Ovary (tissue), 9 donors: ENCODE results near the gene STX2. TPM values are rescaled to one million over a fixed set of nuclear protein-coding genes. Genes with fewer than 3 reads are reported as not detected.

ENCODE experiments used
- DNase-seq, 5 donors: peaks; one replicate each; pipeline ENCODE4 v3.0.0-alpha.2; 2019 to 2020
- H3K27ac ChIP-seq, 2 donors: fragments of 200-600 bp; one replicate each; pipeline versions ENCODE4 v1.5.1 to v1.8.0; 2019 to 2022
- H3K27me3 ChIP-seq: fragments of 200-600 bp; one replicate; pipeline ENCODE4 v1.8.0; 2022
- H3K36me3 ChIP-seq: fragments of 200-600 bp; sonication (generic); one replicate; pipeline ENCODE4 v1.5.1; 2019
- H3K4me1 ChIP-seq: one replicate; pipeline ENCODE4 v1.8.1; 2013; ENCODE audit warnings: mild to moderate bottlenecking, moderate library complexity; ENCODE audit not compliant: insufficient read depth
- H3K4me3 ChIP-seq: fragments of 200-600 bp; sonication (generic); one replicate; pipeline ENCODE4 v1.5.1; 2017
- H3K9me3 ChIP-seq, 2 donors: fragments of 200-600 bp in 1 of 2; sonication (generic) in 1 of 2; one replicate each; pipeline versions ENCODE4 v1.5.1 to v1.8.1; 2013 to 2019; ENCODE audit warnings: mild to moderate bottlenecking in 1 of 2, moderate library complexity in 1 of 2
- CTCF ChIP-seq, 3 donors: fragments of 450-650 bp in 2 of 3; fragments of 200-600 bp in 1 of 3; IDR thresholded peaks; one replicate each; pipeline versions ENCODE4 v1.5.1 to v1.8.0; 2016 to 2022; ENCODE audit warnings: antibody characterized with exemption in 3 of 3, mild to moderate bottlenecking in 1 of 3
- EP300 ChIP-seq: sonication (generic); formaldehyde crosslinking; IDR thresholded peaks from one replicate; pipeline ENCODE4 v1.6.1; 2017; ENCODE audit warnings: antibody characterized with exemption
- POLR2A ChIP-seq: fragments of 450-650 bp; IDR thresholded peaks from one replicate; pipeline ENCODE4 v1.6.1; 2017; ENCODE audit warnings: antibody characterized with exemption, mild to moderate bottlenecking, moderate library complexity
- WGBS, 3 donors: extraction: QIAGEN DNeasy Blood & Tissue Kit in 1 of 3; methylation state at CpG; one replicate each; pipeline versions ENCODE4 v1.1.5 to v1.1.7; 2013 to 2017; 5-methylcytosine and 5-hydroxymethylcytosine counted together
- intact Hi-C, 4 donors: fragments of 100-400 bp; cut with DNase I; formaldehyde crosslinking; loops; one replicate each; pipeline versions ENCODE4 v1.11.0 to v1.15.1; 2022 to 2023
- polyA plus RNA-seq, 2 donors: library from polyadenylated mRNA; stranded (reverse); fragments of 200-250 nt in 1 of 2; fragments of 350-450 nt in 1 of 2; fragmentation: Illumina TruSeq in 1 of 2; extraction: RNeasy Lipid Tissue Mini Kit (QIAGEN cat#74804) in 1 of 2; gene quantifications; one replicate each; pipeline ENCODE4 v1.2.3, GENCODE V29; 2013 to 2014
- total RNA-seq, 7 donors: library from RNA; depleted of rRNA in 2 of 7; stranded (reverse); fragments of >200 nt in 2 of 7; fragmentation: NEBNext Ultra II Directional in 3 of 7; extraction: Animal tissue kit (Norgen Biotek cat#: 25700) in 3 of 7; gene quantifications; one replicate each; pipeline versions ENCODE4 v1.1.0 to v1.2.4, GENCODE V29; 2016 to 2023
- donor health status: DM: no; HTN: no; CAD: no; lungs with moderate emphysema.
- donor health status: DM: no; HTN: no; CAD: no.
- donor health status: Bipolar disorder and iron deficiency.
- donor health status: DM: yes; HTN: yes; CAD: no.
- donor health status: DM: no; HTN: no; CAD: no.
- donor health status: DM: yes; HTN: yes; CAD: no.

The STX2 gene
- total and polyA plus RNA-seq, 9 donors, result 12.9 to 26.9 (median 21.4) TPM

GRCh38 chr12:130799051-130799450 lies 40.0 kb downstream of the STX2 start:
- 91 to 96% (median 95%) methylated on average over 4 of the region's 4 CpGs for WGBS, 3 donors
- Histone ChIP-seq H3K4me1 (no peaks in the 10 kb centered on the region), H3K4me3 (no peak overlapping the region), H3K27ac (no peak overlapping the region), H3K27me3 (no peaks in the 10 kb centered on the region), H3K9me3 (no peaks in the 10 kb centered on the region), H3K36me3 (no peaks in the 10 kb centered on the region)
- no peak for DNase-seq
- TF ChIP-seq POLR2A, result no peak
- TF ChIP-seq EP300, result no peak
- TF ChIP-seq CTCF (IDR thresholded peaks at IDR 0.05), result no peak
- intact Hi-C loops, result no loop called here

- H3K4me1 ChIP-seq, result no peaks in the 10 kb centered on the region
- no peaks in the 10 kb centered on the region for H3K36me3 ChIP-seq
- TF ChIP-seq EP300 (no peak), POLR2A (no peak), CTCF (IDR thresholded peaks at IDR 0.05) (no peak)
- no peak for DNase-seq
- H3K27me3 ChIP-seq, result no peaks in the 10 kb centered on the region
- intact Hi-C loops, result no loop called here
- H3K4me3 ChIP-seq, result no peak overlapping the region
- 89 to 91% (median 90%) methylated on average over 19 of the region's 19 CpGs for WGBS, 3 donors
- no peak overlapping the region for H3K27ac ChIP-seq
- no peaks in the 10 kb centered on the region for H3K9me3 ChIP-seq
Measured at GRCh38 chr12:130796985-130797686, 41.9 kb downstream of the STX2 start.

GRCh38 chr12:130795906-130796305 lies 43.1 kb downstream of the STX2 start:
- H3K9me3 ChIP-seq, result no peaks in the 10 kb centered on the region
- H3K27me3 ChIP-seq, result no peaks in the 10 kb centered on the region
- H3K36me3 ChIP-seq, result no peaks in the 10 kb centered on the region
- no peaks in the 10 kb centered on the region for H3K4me1 ChIP-seq
- H3K27ac ChIP-seq, result no peak overlapping the region
- no peak overlapping the region for H3K4me3 ChIP-seq
- DNase-seq, result no peak
- intact Hi-C loops, result no loop called here
- TF ChIP-seq POLR2A, result no peak
- no peak for TF ChIP-seq EP300
- TF ChIP-seq CTCF (IDR thresholded peaks at IDR 0.05), result no peak
- WGBS, 3 donors, result 60 to 76% (median 73%) methylated on average over 6 of the region's 6 CpGs

GRCh38 chr12:130793554-130793849 lies 45.5 kb downstream of the STX2 start:
- Histone ChIP-seq H3K27ac (no peak overlapping the region), H3K27me3 (no peaks in the 10 kb centered on the region), H3K9me3 (no peaks in the 10 kb centered on the region), H3K4me1 (no peaks in the 10 kb centered on the region), H3K36me3 (no peaks in the 10 kb centered on the region), H3K4me3 (no peak overlapping the region)
- TF ChIP-seq CTCF (IDR thresholded peaks at IDR 0.05) (no peak), POLR2A (no peak), EP300 (no peak)
- intact Hi-C loops, result no loop called here
- WGBS, 3 donors, result 82 to 86% (median 84%) methylated on average over 3 of the region's 3 CpGs
- DNase-seq, result no peak
